ENCODE results near the gene NUP210. TPM values are rescaled to one million over a fixed set of nuclear protein-coding genes. Genes with fewer than 3 reads are reported as not detected.

NUP210 gene
- total RNA-seq, 4 donors from 2014 or later = 11.6 to 81.7 (median 29.8) TPM

- peak overlapping the region in 2 of 4 donors; percentile 9 to 70 for H3K27ac ChIP-seq
Measured at GRCh38 chr3:13332158-13332557, 88.0 kb downstream of the NUP210 start.

GRCh38 chr3:13329746-13330145 is 90.4 kb downstream of the NUP210 start:
- no peak overlapping the region for H3K4me3 ChIP-seq
- TF ChIP-seq CTCF (IDR thresholded peaks at IDR 0.05) (no peak), POLR2A (IDR thresholded peaks at IDR 0.05) (no peak)
- no peak overlapping the region for H3K27ac ChIP-seq
- H3K36me3 ChIP-seq = peaks cover 0 to 35% (median 0%) of the 10 kb centered on the region in 3 donors
- no peak for DNase-seq
- H3K9me3 ChIP-seq = no peaks in the 10 kb centered on the region
- H3K27me3 ChIP-seq = no peaks in the 10 kb centered on the region
- peaks cover 0 to 15% (median 2%) of the 10 kb centered on the region in 4 donors for H3K4me1 ChIP-seq

More at GRCh38 chr3:13332158-13332557, 88.0 kb downstream of the NUP210 start:
- Histone ChIP-seq H3K27me3 (no peaks in the 10 kb centered on the region), H3K36me3 (peaks cover 0 to 34% (median 0%) of the 10 kb centered on the region in 3 donors), H3K9me3 (no peaks in the 10 kb centered on the region), H3K4me1 (peaks cover 0 to 15% (median 2%) of the 10 kb centered on the region in 4 donors), H3K4me3 (no peak overlapping the region)
- TF ChIP-seq CTCF (IDR thresholded peaks at IDR 0.05) (no peak), POLR2A (IDR thresholded peaks at IDR 0.05) (no peak)
- peak in 2 of 3 donors; percentile 79 to 82 for DNase-seq

GRCh38 chr3:13325892-13326443 is 94.2 kb downstream of the NUP210 start:
- Histone ChIP-seq H3K36me3 (peaks cover 0 to 44% (median 0%) of the 10 kb centered on the region in 3 donors), H3K27ac (no peak overlapping the region)

GRCh38 chr3:13324835-13325501 is 95.2 kb downstream of the NUP210 start:
- Histone ChIP-seq H3K9me3 (no peaks in the 10 kb centered on the region), H3K27ac (no peak overlapping the region), H3K36me3 (peaks cover 0 to 45% (median 0%) of the 10 kb centered on the region in 3 donors), H3K4me1 (no peaks in the 10 kb centered on the region), H3K27me3 (no peaks in the 10 kb centered on the region), H3K4me3 (no peak overlapping the region)
- DNase-seq = no peak
- TF ChIP-seq CTCF (IDR thresholded peaks at IDR 0.05) (no peak), POLR2A (IDR thresholded peaks at IDR 0.05) (no peak)

More at GRCh38 chr3:13325892-13326443, 94.2 kb downstream of the NUP210 start:
- Histone ChIP-seq H3K4me3 (no peak overlapping the region), H3K9me3 (no peaks in the 10 kb centered on the region), H3K4me1 (no peaks in the 10 kb centered on the region), H3K27me3 (no peaks in the 10 kb centered on the region)
- no peak for DNase-seq
- TF ChIP-seq POLR2A (IDR thresholded peaks at IDR 0.05) (no peak), CTCF (IDR thresholded peaks at IDR 0.05) (no peak)

GRCh38 chr3:13323822-13324221 is 96.3 kb downstream of the NUP210 start:
- Histone ChIP-seq H3K27me3 (no peaks in the 10 kb centered on the region), H3K36me3 (peaks cover 0 to 50% (median 0%) of the 10 kb centered on the region in 3 donors), H3K9me3 (no peaks in the 10 kb centered on the region), H3K27ac (no peak overlapping the region), H3K4me3 (no peak overlapping the region), H3K4me1 (no peaks in the 10 kb centered on the region)
- no peak for DNase-seq
- TF ChIP-seq CTCF (IDR thresholded peaks at IDR 0.05) (no peak), POLR2A (IDR thresholded peaks at IDR 0.05) (no peak)
